ENCODE results near the gene SOWAHD.

Gene SOWAHD

GRCh38 chrX:119726900-119727555 lies 31.4 kb upstream of the SOWAHD start:
- H3K4me3 ChIP-seq (ENCODE audit: low read depth, low read length): peak overlapping the region; percentile 52
- DNase-seq (ENCODE audit: low read depth): peak; percentile 82
- TF ChIP-seq CTCF (IDR thresholded peaks at IDR 0.05; ENCODE audit: low read depth, low read length): no peak
- TF ChIP-seq MAX (IDR thresholded peaks at IDR 0.05; ENCODE audit: low read depth, low read length): no peak
- no peak for TF ChIP-seq MYC (IDR thresholded peaks at IDR 0.05; ENCODE audit: low read depth, low read length)
- TF ChIP-seq POLR2A (IDR thresholded peaks at IDR 0.05; ENCODE audit: extremely low read depth, insufficient read length): no peak

GRCh38 chrX:119728487-119728886 lies 29.9 kb upstream of the SOWAHD start:
- H3K4me3 ChIP-seq (ENCODE audit: low read depth, low read length): no peak overlapping the region
- TF ChIP-seq MYC (IDR thresholded peaks at IDR 0.05; ENCODE audit: low read depth, low read length): no peak
- TF ChIP-seq CTCF (IDR thresholded peaks at IDR 0.05; ENCODE audit: low read depth, low read length): no peak
- TF ChIP-seq MAX (IDR thresholded peaks at IDR 0.05; ENCODE audit: low read depth, low read length): no peak
- TF ChIP-seq POLR2A (IDR thresholded peaks at IDR 0.05; ENCODE audit: extremely low read depth, insufficient read length): no peak
- no peak for DNase-seq (ENCODE audit: low read depth)

GRCh38 chrX:119729408-119730201 lies 28.8 kb upstream of the SOWAHD start:
- no peak overlapping the region for H3K4me3 ChIP-seq (ENCODE audit: low read depth, low read length)
- no peak for TF ChIP-seq POLR2A (IDR thresholded peaks at IDR 0.05; ENCODE audit: extremely low read depth, insufficient read length)
- peak; percentile 62 for TF ChIP-seq CTCF (IDR thresholded peaks at IDR 0.05; ENCODE audit: low read depth, low read length)
- peak; percentile 83 for DNase-seq (ENCODE audit: low read depth)

- TF ChIP-seq POLR2A (IDR thresholded peaks at IDR 0.05; ENCODE audit: extremely low read depth, insufficient read length): no peak
- no peak for TF ChIP-seq MYC (IDR thresholded peaks at IDR 0.05; ENCODE audit: low read depth, low read length)
- no peak for TF ChIP-seq CTCF (IDR thresholded peaks at IDR 0.05; ENCODE audit: low read depth, low read length)
- TF ChIP-seq MAX (IDR thresholded peaks at IDR 0.05; ENCODE audit: low read depth, low read length): no peak
- DNase-seq (ENCODE audit: low read depth): no peak
- H3K4me3 ChIP-seq (ENCODE audit: low read depth, low read length): no peak overlapping the region
Measured at GRCh38 chrX:119734897-119735339, 23.5 kb upstream of the SOWAHD start.

GRCh38 chrX:119735467-119735866 lies 22.9 kb upstream of the SOWAHD start:
- no peak for DNase-seq (ENCODE audit: low read depth)
- H3K4me3 ChIP-seq (ENCODE audit: low read depth, low read length): no peak overlapping the region
- TF ChIP-seq MYC (IDR thresholded peaks at IDR 0.05; ENCODE audit: low read depth, low read length) (no peak), MAX (IDR thresholded peaks at IDR 0.05; ENCODE audit: low read depth, low read length) (no peak), CTCF (IDR thresholded peaks at IDR 0.05; ENCODE audit: low read depth, low read length) (no peak), POLR2A (IDR thresholded peaks at IDR 0.05; ENCODE audit: extremely low read depth, insufficient read length) (no peak)
